Right lobe of liver (tissue), 6 donors: Measurements from ENCODE around the gene KCNQ1OT1. TPM values are rescaled to one million over a fixed set of nuclear protein-coding genes. Genes with fewer than 3 reads are reported as not detected.

Experiments used
- ATAC-seq, 4 donors: fragments of 200-7000 bp; cut with Tn5 transposase; one replicate each; pipeline ENCODE4 v1.9.1; 2020; ENCODE audit warnings: mild to moderate bottlenecking in 4 of 4, moderate library complexity in 4 of 4
- DNase-seq, 3 donors: peaks; one replicate each; pipeline ENCODE4 v3.0.0-alpha.2; 2020
- H3K27ac ChIP-seq, 3 donors: fragments of 200-600 bp; one replicate each; pipeline ENCODE4 v1.8.0; 2022
- H3K27me3 ChIP-seq, 2 donors: fragments of 200-600 bp; one replicate each; pipeline ENCODE4 v1.8.0; 2022
- H3K36me3 ChIP-seq, 4 donors: fragments of 200-600 bp; sonication (generic) in 1 of 4; one replicate each; pipeline versions ENCODE4 v1.5.1 to v1.8.0; 2017 to 2022; ENCODE audit warnings: control low read depth in 1 of 4
- H3K4me1 ChIP-seq, 4 donors: fragments of 200-600 bp; sonication (generic) in 1 of 4; one replicate each; pipeline versions ENCODE4 v1.5.1 to v1.8.0; 2017 to 2022; ENCODE audit warnings: control low read depth in 1 of 4
- H3K4me3 ChIP-seq, 3 donors: fragments of 200-600 bp; one replicate each; pipeline ENCODE4 v1.8.0; 2022
- H3K9me3 ChIP-seq, 4 donors: fragments of 200-600 bp; sonication (generic) in 1 of 4; one replicate each; pipeline versions ENCODE4 v1.5.1 to v1.8.0; 2017 to 2022; ENCODE audit warnings: control low read depth in 1 of 4
- POLR2A ChIP-seq: fragments of 450-650 bp; IDR thresholded peaks from one replicate; pipeline ENCODE4 v1.6.1; 2017; ENCODE audit warnings: antibody characterized with exemption, mild to moderate bottlenecking
- WGBS: methylation state at CpG from one replicate; pipeline ENCODE4 v1.1.6; 2018; ENCODE audit warnings: low coverage, low lambda C conversion rate; ENCODE audit not compliant: insufficient coverage; ENCODE audit errors: missing lambda C conversion rate; 5-methylcytosine and 5-hydroxymethylcytosine counted together
- intact Hi-C, 2 donors: fragments of 100-400 bp; cut with DNase I; formaldehyde crosslinking; loops; one replicate each; pipeline versions ENCODE4 v1.11.2 to v1.14.1; 2022
- total RNA-seq, 6 experiments: library from RNA; depleted of rRNA in 2 of 6; stranded (reverse); fragments of >200 nt in 2 of 6; fragmentation: NEBNext Ultra II Directional in 3 of 6; extraction: Animal tissue kit (Norgen Biotek cat#: 25700) in 3 of 6; gene quantifications; one replicate each; pipeline versions ENCODE4 v1.1.0 to v1.2.4, GENCODE V29; 2016 to 2023
- TF ChIP-seq, protein P1 (sequence below), 4 donors: fragments of 200-600 bp in 3 of 4; fragments of 450-650 bp in 1 of 4; IDR thresholded peaks; one replicate each; pipeline versions ENCODE4 v1.5.1 to v1.8.0; 2016 to 2022; ENCODE audit warnings: antibody characterized with exemption in 4 of 4, mild to moderate bottlenecking in 2 of 4
- donor health status: DM: no; HTN: yes; CAD: no.
- donor health status: DM: no; HTN: no; CAD: no.
- donor health status: DM: no; HTN: no; CAD: no.
- donor health status: DM: no; HTN: yes; CAD: no.
- donor health status: DM: no; HTN: yes; CAD: no.

KCNQ1OT1 gene
- total RNA-seq, 6 experiments from 2014 or later = 0.37 to 1.7 (median 0.60) TPM

- intact Hi-C loops = no loop called here
- DNase-seq = peak in 2 of 3 donors; percentile 11 to 25
These were observed 9.0 kb downstream of the KCNQ1OT1 start for GRCh38 chr11:2690596-2691354.

DNA sequence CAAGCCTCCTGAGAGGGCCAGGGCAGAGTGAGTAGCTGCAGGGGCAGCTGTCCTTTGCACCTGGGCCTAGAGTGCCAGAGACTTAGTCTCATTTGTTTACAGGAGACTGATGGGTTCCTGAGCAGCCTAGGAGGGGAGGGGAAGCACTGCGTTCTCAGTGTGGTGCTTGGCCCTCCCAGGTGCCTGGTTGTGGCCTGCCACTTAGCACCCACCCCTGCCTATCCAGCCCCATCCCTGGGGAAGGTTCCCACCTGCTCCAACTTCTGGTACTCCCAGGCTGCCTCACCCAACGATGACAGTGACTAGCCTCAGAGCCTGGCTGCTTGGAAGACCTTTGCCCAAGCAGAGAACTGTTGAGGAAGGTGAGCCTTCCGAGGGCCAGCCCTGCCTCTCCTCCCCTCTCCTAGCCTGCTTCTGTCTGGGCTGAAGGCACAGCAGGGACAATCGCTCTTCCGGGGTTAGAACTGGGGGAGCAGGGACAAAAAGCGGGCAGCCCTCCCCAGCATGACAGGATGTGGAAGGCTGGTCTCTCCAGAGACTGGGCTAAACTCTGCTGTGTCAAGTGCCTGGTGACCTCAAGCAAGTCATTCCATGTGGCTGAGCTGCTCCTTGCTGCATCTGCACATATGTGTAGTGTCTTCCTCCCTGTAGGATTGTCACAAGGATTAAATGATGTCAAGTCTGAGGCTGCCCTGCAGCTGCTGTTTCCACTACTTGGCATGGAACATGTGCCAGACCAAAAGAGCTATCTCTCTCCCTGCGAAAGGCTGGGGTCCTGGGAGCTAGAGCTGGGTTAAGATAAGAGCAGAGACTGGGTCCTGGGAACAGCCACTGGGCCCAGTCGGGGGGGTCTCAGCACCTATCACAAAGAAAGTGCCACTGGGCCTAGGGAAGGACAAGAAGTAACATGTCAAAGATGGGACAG lies 9.9 kb downstream of the KCNQ1OT1 start:
- TF ChIP-seq, protein P1, sequence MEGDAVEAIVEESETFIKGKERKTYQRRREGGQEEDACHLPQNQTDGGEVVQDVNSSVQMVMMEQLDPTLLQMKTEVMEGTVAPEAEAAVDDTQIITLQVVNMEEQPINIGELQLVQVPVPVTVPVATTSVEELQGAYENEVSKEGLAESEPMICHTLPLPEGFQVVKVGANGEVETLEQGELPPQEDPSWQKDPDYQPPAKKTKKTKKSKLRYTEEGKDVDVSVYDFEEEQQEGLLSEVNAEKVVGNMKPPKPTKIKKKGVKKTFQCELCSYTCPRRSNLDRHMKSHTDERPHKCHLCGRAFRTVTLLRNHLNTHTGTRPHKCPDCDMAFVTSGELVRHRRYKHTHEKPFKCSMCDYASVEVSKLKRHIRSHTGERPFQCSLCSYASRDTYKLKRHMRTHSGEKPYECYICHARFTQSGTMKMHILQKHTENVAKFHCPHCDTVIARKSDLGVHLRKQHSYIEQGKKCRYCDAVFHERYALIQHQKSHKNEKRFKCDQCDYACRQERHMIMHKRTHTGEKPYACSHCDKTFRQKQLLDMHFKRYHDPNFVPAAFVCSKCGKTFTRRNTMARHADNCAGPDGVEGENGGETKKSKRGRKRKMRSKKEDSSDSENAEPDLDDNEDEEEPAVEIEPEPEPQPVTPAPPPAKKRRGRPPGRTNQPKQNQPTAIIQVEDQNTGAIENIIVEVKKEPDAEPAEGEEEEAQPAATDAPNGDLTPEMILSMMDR (IDR thresholded peaks at IDR 0.05) = no peak
- no peak for TF ChIP-seq POLR2A
- intact Hi-C loops = no loop called here
- H3K4me3 ChIP-seq = no peak overlapping the region
- 69% methylated on average over 4 of the region's 8 CpGs for WGBS
- H3K36me3 ChIP-seq = no peaks in the 10 kb centered on the region
- ATAC-seq = peak in 1 of 4 donors; percentile 41
- H3K27ac ChIP-seq = no peak overlapping the region
- no peaks in the 10 kb centered on the region for H3K9me3 ChIP-seq
- DNase-seq = peak in 2 of 3 donors; percentile 20 to 39
- H3K27me3 ChIP-seq = no peaks in the 10 kb centered on the region
- H3K4me1 ChIP-seq = no peaks in the 10 kb centered on the region

More at GRCh38 chr11:2690596-2691354, 9.0 kb downstream of the KCNQ1OT1 start:
- H3K36me3 ChIP-seq = no peaks in the 10 kb centered on the region
- no peak overlapping the region for H3K27ac ChIP-seq
- no peak for ATAC-seq
- no peaks in the 10 kb centered on the region for H3K4me1 ChIP-seq
- H3K9me3 ChIP-seq = no peaks in the 10 kb centered on the region
- H3K4me3 ChIP-seq = no peak overlapping the region
- WGBS = 92% methylated on average over 2 of the region's 6 CpGs
- TF ChIP-seq, protein P1 (IDR thresholded peaks at IDR 0.05) = no peak
- no peak for TF ChIP-seq POLR2A
- H3K27me3 ChIP-seq = no peaks in the 10 kb centered on the region

DNA sequence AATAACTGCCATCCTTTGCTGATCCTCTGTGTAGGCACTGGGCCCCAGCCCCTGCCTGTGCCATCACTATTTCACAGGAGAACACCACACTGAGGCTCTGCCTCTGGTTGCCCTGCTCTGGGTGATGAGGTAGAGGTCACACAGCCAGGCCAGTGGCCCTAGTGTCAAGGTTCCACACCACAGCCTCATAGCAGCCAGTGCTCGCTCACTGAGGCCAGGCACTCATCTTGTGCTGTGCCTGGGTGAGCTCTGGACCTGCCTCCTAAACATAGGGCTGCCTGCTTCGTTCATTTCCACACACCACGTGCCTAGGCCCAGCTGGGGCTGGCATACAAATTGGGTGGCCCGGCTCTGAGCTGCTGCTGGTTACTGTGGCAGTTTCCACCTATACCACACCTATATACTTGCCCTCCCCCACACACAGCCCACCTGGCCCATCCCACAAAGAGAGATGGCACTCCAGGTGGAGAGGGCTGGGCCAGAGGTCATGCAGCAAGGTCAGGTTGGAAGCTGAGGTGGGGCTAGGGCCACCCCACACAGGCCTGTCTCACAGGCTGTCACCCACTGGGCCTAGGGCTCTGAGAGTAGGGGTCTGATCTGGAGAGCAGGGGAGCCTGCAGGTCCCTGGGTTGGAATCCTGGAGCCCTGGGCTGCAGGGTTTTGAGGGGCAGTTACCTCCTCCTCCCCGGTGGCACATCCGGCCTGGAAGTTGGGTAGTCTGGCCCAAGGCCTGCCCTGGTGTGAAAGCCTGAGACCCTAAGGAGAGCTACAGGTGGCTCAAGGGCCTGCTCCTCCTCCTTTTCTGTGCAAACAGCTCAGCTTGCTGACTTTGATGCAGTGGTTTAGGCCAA lies 11.2 kb downstream of the KCNQ1OT1 start:
- intact Hi-C loops = no loop called here
- Histone ChIP-seq H3K4me3 (no peak overlapping the region), H3K9me3 (no peaks in the 10 kb centered on the region), H3K27me3 (no peaks in the 10 kb centered on the region), H3K27ac (no peak overlapping the region), H3K36me3 (no peaks in the 10 kb centered on the region), H3K4me1 (no peaks in the 10 kb centered on the region)
- no peak for TF ChIP-seq POLR2A
- TF ChIP-seq, protein P1 (IDR thresholded peaks at IDR 0.05) = no peak
- DNase-seq = peak in 2 of 3 donors; percentile 31 to 35
- no peak for ATAC-seq
- WGBS = 60% methylated on average over 2 of the region's 6 CpGs

- DNase-seq (peak in 2 of 3 donors; percentile 47 to 58), ATAC-seq (peak in 3 of 4 donors; percentile 13 to 23 (median 16))
- H3K27ac ChIP-seq = no peak overlapping the region
- TF ChIP-seq, protein P1 (IDR thresholded peaks at IDR 0.05) = no peak
- TF ChIP-seq POLR2A = no peak
- intact Hi-C loops = no loop called here
- no peaks in the 10 kb centered on the region for H3K36me3 ChIP-seq
- H3K9me3 ChIP-seq = no peaks in the 10 kb centered on the region
- WGBS = 40% methylated on average over 3 of the region's 7 CpGs
- H3K4me1 ChIP-seq = no peaks in the 10 kb centered on the region
- H3K27me3 ChIP-seq = no peaks in the 10 kb centered on the region
- no peak overlapping the region for H3K4me3 ChIP-seq
These were observed 12.0 kb downstream of the KCNQ1OT1 start for GRCh38 chr11:2687782-2688191.
